ENCODE results near the gene B3GAT2. TPM values are rescaled to one million over a fixed set of nuclear protein-coding genes. Genes with fewer than 3 reads are reported as not detected.
A peak's percentile ranks its signal among the peaks of the same experiment; 100 is the strongest.

Gene B3GAT2
- total and polyA plus RNA-seq, 2 of the 13 experiments (the other 11 are each of a cell fraction or from before 2014, with no cell fraction given) = 0.01 to 0.02 TPM

- 0 out of 2 replicates have a peak, but pooled peaks have one; percentile 8 for TF ChIP-seq THRA (CRISPR knock-in tag; IDR thresholded peaks at IDR 0.05; ENCODE audit: borderline replicate concordance)
- TF ChIP-seq CEBPG (CRISPR knock-in tag; IDR thresholded peaks at IDR 0.05) = no peak
- peak; percentile 37; the same call in 1 of the 2 replicates for TF ChIP-seq FOSL2 (CRISPR knock-in tag; IDR thresholded peaks at IDR 0.05)
- 0 out of 2 replicates have a peak, but pooled peaks have one; percentile 35 for TF ChIP-seq ZNF362 (CRISPR knock-in tag; IDR thresholded peaks at IDR 0.05; ENCODE audit: borderline replicate concordance)
- no peak for TF ChIP-seq STAG1 (CRISPR knock-in tag; IDR thresholded peaks at IDR 0.05)
- TF ChIP-seq HCFC1 (IDR thresholded peaks at IDR 0.05; ENCODE audit: low read depth, low read length) = no peak
- 0 out of 4 replicates have a peak, but pooled peaks of 1 of the 2 experiments have one; percentile 35 for TF ChIP-seq KLF16 (CRISPR knock-in tag; IDR thresholded peaks at IDR 0.05)
- peak; percentile 21; the same call in 1 of the 2 replicates for TF ChIP-seq NFIC (IDR thresholded peaks at IDR 0.05; ENCODE audit: low read length)
- no peak for TF ChIP-seq ZNF251 (CRISPR knock-in tag; IDR thresholded peaks at IDR 0.05)
- no peak for TF ChIP-seq YEATS2 (CRISPR knock-in tag; IDR thresholded peaks at IDR 0.05; ENCODE audit: borderline replicate concordance)
- peak; percentile 26; the same call in 1 of the 2 replicates for TF ChIP-seq ZGPAT (CRISPR knock-in tag; IDR thresholded peaks at IDR 0.05)
- peak; percentile 31; the same call in 1 of the 2 replicates for TF ChIP-seq CREM (IDR thresholded peaks at IDR 0.05)
- TF ChIP-seq CREM (CRISPR knock-in tag; IDR thresholded peaks at IDR 0.05) = no peak
- 0 out of 2 replicates have a peak, but pooled peaks have one; percentile 39 for TF ChIP-seq HOXA5 (CRISPR knock-in tag; IDR thresholded peaks at IDR 0.05)
- no peak for TF ChIP-seq ZSCAN21 (CRISPR knock-in tag; IDR thresholded peaks at IDR 0.05; ENCODE audit: borderline replicate concordance)
- peak; percentile 42; the same call in 1 of the 2 replicates for TF ChIP-seq AHDC1 (CRISPR knock-in tag; IDR thresholded peaks at IDR 0.05; ENCODE audit: borderline replicate concordance)
- 0 out of 4 replicates have a peak, but pooled peaks of 1 of the 2 experiments have one; percentile 5 for TF ChIP-seq MAFK (conservative IDR thresholded peaks at IDR 0.05 in 1 of 2, IDR thresholded peaks at IDR 0.05 in 1 of 2; ENCODE audit: low read length in 2 of 2)
- no peak for TF ChIP-seq ATF7-NPFF (CRISPR knock-in tag; IDR thresholded peaks at IDR 0.05; ENCODE audit: low read depth)
- no peak for TF ChIP-seq PHF20 (CRISPR knock-in tag; IDR thresholded peaks at IDR 0.05)
These were observed 117.3 kb downstream of the B3GAT2 start (continued) for GRCh38 chr6:70839286-70840266.

Measured in HepG2 (cell line).